ENCODE results near the gene ARHGEF39. TPM values are rescaled to one million over a fixed set of nuclear protein-coding genes. Genes with fewer than 3 reads are reported as not detected.

Gene ARHGEF39
- total and polyA plus RNA-seq, 4 donors: 0.25 to 1.8 (median 1.2) TPM

DNA sequence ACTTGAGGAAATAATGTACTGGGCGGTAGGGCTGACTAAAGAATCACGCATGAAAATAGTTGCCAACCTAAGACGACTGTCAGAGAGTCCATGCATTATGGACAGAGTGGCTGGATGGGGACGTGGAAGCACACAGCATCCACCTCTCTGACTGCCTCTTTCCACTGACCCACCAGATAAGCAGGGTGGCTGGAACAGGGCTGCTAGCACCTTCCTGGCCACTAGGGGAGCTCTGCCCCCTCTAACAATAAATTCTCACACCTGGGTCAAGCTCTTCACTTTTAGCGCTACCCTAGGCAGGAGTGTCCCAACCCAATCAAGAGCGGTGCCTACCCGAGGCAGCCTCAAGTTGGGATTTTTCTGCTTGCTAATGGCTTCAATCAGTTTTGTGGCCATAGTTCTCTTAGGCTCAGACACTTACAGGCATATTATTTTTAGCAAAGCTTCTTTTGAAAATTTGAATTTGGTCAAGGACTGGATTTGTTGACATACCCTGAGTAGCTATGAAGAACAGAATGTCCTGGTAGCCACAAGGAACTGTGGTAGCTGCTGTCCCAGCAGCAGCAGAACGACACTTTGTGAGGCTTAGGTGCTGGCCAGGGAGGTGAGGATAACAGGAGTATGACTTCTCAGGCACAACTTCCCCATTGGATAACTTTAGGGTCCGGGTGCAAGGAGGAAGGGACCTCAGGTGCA, 31.7 kb upstream of the ARHGEF39 start:
- Histone ChIP-seq H3K4me3 (ENCODE audit: low read length in 2 of 2) (no peak overlapping the region), H3K36me3 (ENCODE audit: control insufficient read depth in 1 of 2, insufficient read depth in 2 of 2, low read length in 1 of 2) (peaks cover 6 to 27% of the 10 kb centered on the region in 2 donors), H3K27ac (ENCODE audit: low read depth in 1 of 2, low read length in 2 of 2) (peak overlapping the region; percentile 97 to 99)

DNA sequence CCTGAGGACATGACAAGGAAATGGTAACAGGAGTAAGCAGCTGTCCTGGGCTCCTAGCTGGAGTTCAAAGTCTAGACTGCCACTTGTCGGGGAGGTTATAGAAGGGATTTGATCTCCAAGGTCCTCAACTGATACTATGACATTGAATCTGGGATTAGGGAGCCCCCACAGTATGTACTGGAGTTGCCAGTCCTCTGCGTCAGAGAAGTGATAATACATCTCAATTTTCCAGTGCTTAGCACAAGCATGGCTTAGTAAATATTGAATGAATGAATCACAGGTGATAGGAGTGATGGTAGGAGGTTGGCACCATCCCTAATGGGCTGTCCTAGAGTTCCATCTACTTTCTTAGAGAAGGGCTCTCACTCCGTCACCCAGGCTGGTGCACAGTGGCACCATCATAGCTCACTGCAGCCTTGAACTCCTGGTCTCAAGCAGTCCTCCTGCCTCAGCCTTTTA, 31.0 kb upstream of the ARHGEF39 start:
- intact Hi-C loops (cut with DNase I): no loop called here
- Histone ChIP-seq H3K36me3 (ENCODE audit: control insufficient read depth in 1 of 2, insufficient read depth in 2 of 2, low read length in 1 of 2) (peaks cover 6 to 27% of the 10 kb centered on the region in 2 donors), H3K4me3 (ENCODE audit: low read length in 2 of 2) (no peak overlapping the region), H3K27me3 (ENCODE audit: control insufficient read depth in 1 of 2, insufficient read depth in 2 of 2, low read length in 1 of 2) (no peaks in the 10 kb centered on the region), H3K9me3 (ENCODE audit: control insufficient read depth, low read length) (no peaks in the 10 kb centered on the region), H3K4me1 (ENCODE audit: control insufficient read depth in 1 of 2, insufficient read depth in 2 of 2, low read length in 2 of 2) (no peaks in the 10 kb centered on the region), H3K27ac (ENCODE audit: low read depth in 1 of 2, low read length in 2 of 2) (peak overlapping the region; percentile 97 to 99)
- 66 to 70% methylated on average over 3 of the region's 3 CpGs for WGBS, 2 donors
- DNase-seq (peak in 1 of 2 donors; percentile 10), ATAC-seq (ENCODE audit: low FRiP score) (no peak)

More for the DNA sequence above, 31.7 kb upstream of the ARHGEF39 start:
- WGBS, 2 donors: 28 to 29% methylated on average over 9 of the region's 9 CpGs
- DNase-seq (peak; percentile 63 to 83), ATAC-seq (ENCODE audit: low FRiP score) (peak; percentile 66)
- no peaks in the 10 kb centered on the region for H3K9me3 ChIP-seq (ENCODE audit: control insufficient read depth, low read length)
- H3K27me3 ChIP-seq (ENCODE audit: control insufficient read depth in 1 of 2, insufficient read depth in 2 of 2, low read length in 1 of 2): no peaks in the 10 kb centered on the region
- intact Hi-C loops (cut with DNase I): no loop called here
- no peaks in the 10 kb centered on the region for H3K4me1 ChIP-seq (ENCODE audit: control insufficient read depth in 1 of 2, insufficient read depth in 2 of 2, low read length in 2 of 2)

DNA sequence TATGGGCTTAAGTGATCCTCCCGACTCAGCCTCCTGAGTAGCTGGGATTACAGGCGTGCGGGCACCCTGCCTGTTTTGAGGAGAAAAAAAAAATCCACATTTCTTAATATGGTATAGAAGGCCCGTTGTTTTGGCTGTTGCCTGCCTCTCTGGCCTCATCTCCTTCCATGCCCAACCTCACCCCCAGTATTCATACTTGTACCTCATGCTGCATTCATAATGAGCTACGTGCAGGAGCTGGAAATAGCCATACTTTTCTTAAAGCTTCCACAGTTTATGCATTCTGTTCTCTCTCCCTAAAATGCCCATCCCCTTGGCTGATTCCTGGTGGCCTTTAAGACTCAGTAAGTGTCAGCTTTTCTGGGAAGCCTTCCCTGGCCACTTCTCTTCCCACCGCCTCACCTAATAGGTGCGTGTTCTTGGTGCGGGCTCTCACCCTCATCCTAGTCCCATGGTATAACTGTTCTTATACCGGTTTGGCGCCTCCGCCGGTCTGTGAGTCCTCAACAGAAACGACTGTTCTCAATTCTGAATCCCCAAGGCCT, 26.8 kb upstream of the ARHGEF39 start:
- H3K4me3 ChIP-seq (ENCODE audit: low read length in 2 of 2): no peak overlapping the region
- H3K27ac ChIP-seq (ENCODE audit: low read depth in 1 of 2, low read length in 2 of 2): peak overlapping the region; percentile 76 to 100
- peak in 1 of 2 donors; percentile 65 for DNase-seq
- H3K4me1 ChIP-seq (ENCODE audit: control insufficient read depth in 1 of 2, insufficient read depth in 2 of 2, low read length in 2 of 2): no peaks in the 10 kb centered on the region
- H3K9me3 ChIP-seq (ENCODE audit: control insufficient read depth, low read length): no peaks in the 10 kb centered on the region
- 9 to 10% methylated on average over 13 of the region's 13 CpGs for WGBS, 2 donors
- H3K36me3 ChIP-seq (ENCODE audit: control insufficient read depth in 1 of 2, insufficient read depth in 2 of 2, low read length in 1 of 2): no peaks in the 10 kb centered on the region
- intact Hi-C loops (cut with DNase I): loop anchor here in 1 of 2 donors (2.0 kb wide), 1 partner anchor 37 kb away; no protein-coding TSS in a partner anchor
- ATAC-seq (ENCODE audit: low FRiP score): peak; percentile 49
- H3K27me3 ChIP-seq (ENCODE audit: control insufficient read depth in 1 of 2, insufficient read depth in 2 of 2, low read length in 1 of 2): no peaks in the 10 kb centered on the region

DNA sequence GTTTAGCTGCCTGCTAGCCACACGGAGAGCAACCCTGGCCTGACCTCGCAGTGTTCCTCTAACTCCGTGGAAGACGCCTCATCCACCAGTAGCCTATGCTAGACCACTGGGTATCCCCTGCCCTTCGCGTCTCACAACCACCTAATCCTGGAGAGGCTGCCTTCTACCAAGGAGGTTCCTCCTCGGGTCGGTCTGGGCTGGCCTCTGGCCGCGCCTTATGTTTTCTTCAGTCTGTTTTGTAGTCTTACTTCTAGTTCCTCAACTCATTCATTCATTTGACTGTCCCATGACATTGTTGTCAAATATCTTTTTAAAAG, 26.3 kb upstream of the ARHGEF39 start:
- Histone ChIP-seq H3K9me3 (ENCODE audit: control insufficient read depth, low read length) (no peaks in the 10 kb centered on the region), H3K27me3 (ENCODE audit: control insufficient read depth in 1 of 2, insufficient read depth in 2 of 2, low read length in 1 of 2) (no peaks in the 10 kb centered on the region), H3K4me3 (ENCODE audit: low read length in 2 of 2) (peak overlapping the region; percentile 44 to 95), H3K36me3 (ENCODE audit: control insufficient read depth in 1 of 2, insufficient read depth in 2 of 2, low read length in 1 of 2) (no peaks in the 10 kb centered on the region), H3K4me1 (ENCODE audit: control insufficient read depth in 1 of 2, insufficient read depth in 2 of 2, low read length in 2 of 2) (no peaks in the 10 kb centered on the region), H3K27ac (ENCODE audit: low read depth in 1 of 2, low read length in 2 of 2) (peak overlapping the region; percentile 76 to 100)
- WGBS, 2 donors: 2% methylated on average over 10 of the region's 10 CpGs
- ATAC-seq (ENCODE audit: low FRiP score): no peak
- DNase-seq: no peak
- intact Hi-C loops (cut with DNase I): loop anchor here in 1 of 2 donors (2.0 kb wide), 1 partner anchor 38 kb away; no protein-coding TSS in a partner anchor

DNA sequence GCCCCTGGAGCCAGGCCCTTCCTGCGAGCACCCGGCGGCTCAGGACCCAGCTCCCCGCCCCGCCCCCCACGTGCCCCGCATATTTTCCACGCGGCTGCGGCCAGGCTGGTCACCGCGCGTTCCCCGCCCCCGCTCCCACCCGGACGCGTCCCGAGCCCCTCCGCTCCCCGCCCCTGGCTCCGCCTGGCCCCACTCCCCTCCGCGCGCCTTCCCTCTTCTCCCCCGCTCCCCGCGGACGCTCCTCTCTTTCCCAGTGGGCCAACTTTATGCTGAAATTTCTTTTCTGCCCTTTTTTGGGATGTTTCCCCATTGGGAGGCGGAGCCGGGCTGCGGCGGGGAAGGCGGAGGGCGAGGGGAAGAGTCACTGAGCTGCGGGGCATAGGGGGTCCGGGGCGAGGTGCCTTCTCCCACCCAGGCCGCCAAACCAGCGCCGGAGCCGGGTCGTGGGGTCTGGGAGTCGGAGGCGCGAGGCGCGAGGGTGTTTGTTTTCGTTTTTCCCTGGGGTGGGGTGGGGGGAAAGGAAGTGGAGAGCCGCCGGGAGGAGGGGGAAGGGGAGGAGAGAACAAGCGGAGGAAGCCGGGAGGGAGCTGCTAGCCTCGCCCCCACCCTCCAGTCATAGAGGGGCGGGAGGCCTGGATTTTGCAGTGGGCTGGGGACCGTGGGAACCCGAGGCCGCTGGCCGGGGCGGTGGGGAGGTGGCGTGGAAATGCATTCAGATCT, 25.8 kb upstream of the ARHGEF39 start:
- intact Hi-C loops (cut with DNase I): loop anchor here in 1 of 2 donors (2.0 kb wide), 1 partner anchor 38 kb away; no protein-coding TSS in a partner anchor
- Histone ChIP-seq H3K4me3 (ENCODE audit: low read length in 2 of 2) (peak overlapping the region; percentile 44 to 95), H3K4me1 (ENCODE audit: control insufficient read depth in 1 of 2, insufficient read depth in 2 of 2, low read length in 2 of 2) (no peaks in the 10 kb centered on the region), H3K27me3 (ENCODE audit: control insufficient read depth in 1 of 2, insufficient read depth in 2 of 2, low read length in 1 of 2) (no peaks in the 10 kb centered on the region), H3K27ac (ENCODE audit: low read depth in 1 of 2, low read length in 2 of 2) (peak overlapping the region; percentile 76 to 100), H3K9me3 (ENCODE audit: control insufficient read depth, low read length) (no peaks in the 10 kb centered on the region), H3K36me3 (ENCODE audit: control insufficient read depth in 1 of 2, insufficient read depth in 2 of 2, low read length in 1 of 2) (no peaks in the 10 kb centered on the region)
- DNase-seq (peak; percentile 92 to 98), ATAC-seq (ENCODE audit: low FRiP score) (peak; percentile 79)
- 0 to 1% methylated on average over 55 to 61 of the region's 61 CpGs for WGBS, 2 donors

DNA sequence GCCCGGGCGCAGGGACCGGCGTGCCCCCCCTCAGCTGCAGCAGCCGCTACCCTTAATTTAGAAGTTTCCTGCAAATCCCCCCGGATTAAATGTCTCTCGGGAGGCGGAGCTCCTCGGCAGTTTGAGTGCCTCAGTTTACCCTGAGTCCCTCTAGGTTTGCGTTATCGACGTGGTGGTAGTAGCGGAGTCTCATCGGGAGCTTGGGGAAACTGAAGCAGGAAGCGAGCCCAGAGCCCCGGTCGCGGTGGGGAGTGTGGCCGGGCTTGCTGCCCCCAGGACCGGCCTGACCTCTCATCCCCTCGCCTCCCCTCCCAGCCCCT, 25.3 kb upstream of the ARHGEF39 start:
- 0 to 1% methylated on average over 21 of the region's 21 CpGs for WGBS, 2 donors

DNA sequence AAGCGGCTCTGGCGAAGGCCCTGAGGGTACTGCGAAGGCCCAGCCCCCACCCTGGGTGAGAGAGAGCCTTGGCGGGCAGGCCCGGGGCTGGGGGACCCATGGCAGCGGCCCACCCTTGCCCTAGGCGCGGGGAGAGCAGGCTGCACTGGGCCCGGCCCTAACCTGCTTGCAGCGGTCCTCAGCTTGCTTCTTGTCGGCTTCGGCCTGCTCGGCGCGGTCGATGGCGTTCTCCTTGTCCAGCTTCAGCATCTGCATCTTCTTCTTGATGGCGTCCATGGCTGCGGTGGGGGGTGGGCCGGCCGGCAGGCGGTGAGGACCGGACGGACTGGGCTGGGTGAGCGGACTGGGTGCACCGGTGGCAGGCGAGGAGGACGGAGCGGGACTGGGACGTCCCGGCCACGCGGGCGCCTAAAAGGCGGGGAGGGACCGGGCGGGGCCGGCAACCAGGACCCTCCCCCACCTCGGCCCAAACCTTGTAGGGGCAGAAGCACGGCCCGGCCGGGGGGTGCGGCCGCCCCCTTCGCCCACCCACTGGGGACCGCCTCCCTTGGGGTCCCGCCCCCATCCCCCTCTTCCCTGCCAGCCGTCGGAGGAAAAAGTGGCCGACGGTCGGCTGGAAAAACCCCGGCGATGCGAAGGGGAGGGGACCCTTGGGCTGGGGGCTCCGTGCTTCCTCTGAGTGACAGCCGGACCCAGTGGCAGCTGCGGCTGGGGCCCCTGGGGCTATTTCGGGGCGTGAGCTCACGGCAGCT, 24.7 kb upstream of the ARHGEF39 start, which contains the start of gene TPM2:
Gene TPM2 (minus strand): TSS at position 384 of the 752 bp plus-strand sequence. CDS start 108 bp downstream, at position 276.
- Histone ChIP-seq H3K4me1 (ENCODE audit: control insufficient read depth in 1 of 2, insufficient read depth in 2 of 2, low read length in 2 of 2) (no peaks in the 10 kb centered on the region), H3K27ac (ENCODE audit: low read depth in 1 of 2, low read length in 2 of 2) (peak within 1 kb of the TSS; percentile 83 to 100), H3K4me3 (ENCODE audit: low read length in 2 of 2) (peak within 1 kb of the TSS; percentile 91 to 95), H3K27me3 (ENCODE audit: control insufficient read depth in 1 of 2, insufficient read depth in 2 of 2, low read length in 1 of 2) (no peaks in the 10 kb centered on the region), H3K36me3 (ENCODE audit: control insufficient read depth in 1 of 2, insufficient read depth in 2 of 2, low read length in 1 of 2) (peaks cover 0 to 8% of the 10 kb centered on the region in 2 donors), H3K9me3 (ENCODE audit: control insufficient read depth, low read length) (no peaks in the 10 kb centered on the region)
- intact Hi-C loops (cut with DNase I): loop anchor here in 1 of 2 donors (2.0 kb wide), 2 partner anchors 29 to 39 kb away; no protein-coding TSS in a partner anchor
- ATAC-seq (ENCODE audit: low FRiP score) (peak; percentile 83), DNase-seq (peak; percentile 90 to 96)
- 2 to 4% methylated on average over 44 to 61 of the region's 61 CpGs for WGBS, 2 donors

More for the DNA sequence above, 25.3 kb upstream of the ARHGEF39 start:
- DNase-seq (no peak), ATAC-seq (ENCODE audit: low FRiP score) (no peak)
- Histone ChIP-seq H3K9me3 (ENCODE audit: control insufficient read depth, low read length) (no peaks in the 10 kb centered on the region), H3K27me3 (ENCODE audit: control insufficient read depth in 1 of 2, insufficient read depth in 2 of 2, low read length in 1 of 2) (no peaks in the 10 kb centered on the region), H3K4me1 (ENCODE audit: control insufficient read depth in 1 of 2, insufficient read depth in 2 of 2, low read length in 2 of 2) (no peaks in the 10 kb centered on the region), H3K36me3 (ENCODE audit: control insufficient read depth in 1 of 2, insufficient read depth in 2 of 2, low read length in 1 of 2) (peaks cover 0 to 2% of the 10 kb centered on the region in 2 donors), H3K4me3 (ENCODE audit: low read length in 2 of 2) (peak overlapping the region; percentile 44 to 95), H3K27ac (ENCODE audit: low read depth in 1 of 2, low read length in 2 of 2) (peak overlapping the region; percentile 73 to 97)
- intact Hi-C loops (cut with DNase I): loop anchor here in 1 of 2 donors (2.0 kb wide), 1 partner anchor 39 kb away; no protein-coding TSS in a partner anchor
